ENCODE measurements around the gene FLAD1.
"Not testable (repeated sequence)": the region's sequence is repeated elsewhere in the genome, so short reads cannot be mapped to it uniquely, and the experiment has no call there.

FLAD1 gene

GRCh38 chr1:154974808-154975408 lies 8.2 kb upstream of the FLAD1 start:
- H3K4me3 ChIP-seq (replicated peaks; ENCODE audit: low read depth, low read length), result peak overlapping the region; percentile 83
- TF ChIP-seq CTCF (IDR thresholded peaks at IDR 0.05; ENCODE audit: low read length, missing control alignments), result no peak
- peak; percentile 97 for DNase-seq (ENCODE audit: low read depth)

- TF ChIP-seq CTCF (IDR thresholded peaks at IDR 0.05; ENCODE audit: low read length, missing control alignments), result no peak
- DNase-seq (ENCODE audit: low read depth), result peak; percentile 61
- H3K4me3 ChIP-seq (replicated peaks; ENCODE audit: low read depth, low read length), result peak overlapping the region; percentile 83
Measured at GRCh38 chr1:154975409-154976059, 7.6 kb upstream of the FLAD1 start.

GRCh38 chr1:154977762-154978161 lies 5.4 kb upstream of the FLAD1 start:
- DNase-seq (ENCODE audit: low read depth); H3K4me3 ChIP-seq (replicated peaks; ENCODE audit: low read depth, low read length): not testable (repeated sequence)

GRCh38 chr1:154978360-154978759 lies 4.8 kb upstream of the FLAD1 start:
- H3K4me3 ChIP-seq (replicated peaks; ENCODE audit: low read depth, low read length), result no peak overlapping the region
- no peak for DNase-seq (ENCODE audit: low read depth)
- no peak for TF ChIP-seq CTCF (IDR thresholded peaks at IDR 0.05; ENCODE audit: low read length, missing control alignments)

- H3K4me3 ChIP-seq (replicated peaks; ENCODE audit: low read depth, low read length), result peak overlapping the region; percentile 99
Measured at GRCh38 chr1:154982341-154982740, 803 bp upstream of the FLAD1 start.

GRCh38 chr1:154983776-154984466 lies 777 bp downstream of the FLAD1 start:
- no peak for TF ChIP-seq CTCF (IDR thresholded peaks at IDR 0.05; ENCODE audit: low read length, missing control alignments)
- H3K4me3 ChIP-seq (replicated peaks; ENCODE audit: low read depth, low read length), result peak overlapping the region; percentile 99
- DNase-seq (ENCODE audit: low read depth), result no peak

More at GRCh38 chr1:154982341-154982740, 803 bp upstream of the FLAD1 start:
- no peak for TF ChIP-seq CTCF (IDR thresholded peaks at IDR 0.05; ENCODE audit: low read length, missing control alignments)
- DNase-seq (ENCODE audit: low read depth), result no peak

- DNase-seq (ENCODE audit: low read depth); H3K4me3 ChIP-seq (replicated peaks; ENCODE audit: low read depth, low read length): not testable (repeated sequence)
Measured at GRCh38 chr1:154986736-154987135, 3.6 kb downstream of the FLAD1 start.

All from fibroblast of pulmonary artery (primary cell).